Activated CD8-positive, alpha-beta memory T cell treated with anti-CD3 and anti-CD28 coated beads for 4 hours (primary cell): ENCODE results near the gene PRDM8.
A peak's percentile ranks its signal among the peaks of the same experiment; 100 is the strongest.

Experiments
- DNase-seq, 2 donors: peaks; one replicate each; pipeline ENCODE4 v3.0.0-alpha.2; 2020; ENCODE audit warnings: low read depth in 2 of 2

The PRDM8 gene

DNA sequence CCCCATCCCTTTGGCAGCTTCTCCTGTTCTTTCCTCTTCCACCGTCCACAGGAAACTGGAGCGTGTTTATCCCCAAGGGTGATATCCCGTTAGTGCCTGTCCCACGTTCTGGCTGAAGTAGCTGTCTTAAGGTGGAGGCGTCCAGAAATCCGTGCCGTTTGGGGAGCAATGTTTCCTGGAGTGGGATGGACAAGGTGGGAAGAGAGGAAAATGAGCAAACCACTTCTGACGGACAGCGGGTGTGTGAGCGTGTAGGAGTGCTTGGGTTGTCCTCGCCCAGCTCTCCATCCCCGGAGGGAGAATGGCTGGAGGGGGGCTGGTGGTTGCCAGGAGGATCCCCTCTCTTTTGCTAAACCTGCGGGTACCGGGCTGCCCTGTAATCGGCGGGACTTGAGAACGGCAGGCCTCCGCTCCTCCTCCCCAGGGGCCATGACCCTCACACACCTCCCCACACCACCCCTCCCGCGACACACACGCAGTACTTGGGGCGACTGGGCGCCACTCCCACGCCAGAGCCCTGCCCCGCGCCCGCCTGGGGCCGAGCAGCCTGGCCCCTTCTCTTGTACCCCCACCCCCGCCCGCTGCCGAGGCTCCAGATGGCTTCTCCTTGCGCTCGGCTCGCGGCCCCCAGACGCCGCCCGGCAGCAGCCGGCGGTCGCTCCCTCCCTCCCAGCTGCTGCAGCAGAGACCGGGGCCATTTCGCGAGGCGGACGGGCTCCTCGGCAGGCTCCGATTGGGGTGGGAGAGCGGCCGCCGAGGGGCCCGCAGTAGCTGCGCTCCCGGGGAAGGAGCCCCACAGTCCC lies 13.9 kb upstream of the PRDM8 start:
- peak in 1 of 2 donors; percentile 25 for DNase-seq

DNA sequence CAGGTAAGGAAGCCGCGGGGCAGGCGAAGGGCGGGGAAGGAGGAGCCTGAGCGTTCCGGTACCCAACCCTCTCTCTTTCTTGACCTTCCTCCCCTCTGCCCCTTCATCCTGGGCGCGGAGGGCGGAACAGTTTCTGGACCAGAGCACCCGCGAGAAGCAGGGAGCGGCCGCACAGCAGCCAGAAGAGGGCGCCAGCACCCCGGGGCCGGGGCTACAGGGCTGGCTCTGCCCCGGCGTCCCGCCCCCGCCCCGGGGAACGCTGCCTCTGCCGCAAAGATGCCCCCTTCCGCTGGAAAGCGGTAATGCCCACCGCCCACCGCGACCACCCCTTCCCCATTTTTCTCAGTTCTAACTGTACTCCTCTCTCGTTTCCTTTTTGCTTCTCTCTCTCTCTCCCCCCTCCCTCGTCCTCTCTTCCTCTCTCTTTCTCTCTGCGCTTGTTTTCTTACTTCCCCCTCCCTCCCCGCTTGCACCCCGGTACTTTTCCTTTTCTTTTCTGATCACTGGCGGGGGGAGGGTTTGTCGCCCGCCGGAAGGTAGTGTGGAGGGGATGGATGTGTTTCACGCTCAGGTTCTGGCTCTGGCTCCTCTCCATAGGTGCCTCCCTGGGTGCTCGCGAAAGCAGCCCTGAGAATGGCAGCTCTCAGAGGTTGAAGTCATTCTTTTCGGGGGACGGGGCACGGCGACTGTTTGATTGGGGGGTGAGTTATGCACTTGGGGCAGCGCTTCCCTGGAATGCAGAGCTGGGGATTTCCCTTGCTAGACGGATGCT lies 13.1 kb upstream of the PRDM8 start:
- DNase-seq = peak; percentile 83 to 85

DNA sequence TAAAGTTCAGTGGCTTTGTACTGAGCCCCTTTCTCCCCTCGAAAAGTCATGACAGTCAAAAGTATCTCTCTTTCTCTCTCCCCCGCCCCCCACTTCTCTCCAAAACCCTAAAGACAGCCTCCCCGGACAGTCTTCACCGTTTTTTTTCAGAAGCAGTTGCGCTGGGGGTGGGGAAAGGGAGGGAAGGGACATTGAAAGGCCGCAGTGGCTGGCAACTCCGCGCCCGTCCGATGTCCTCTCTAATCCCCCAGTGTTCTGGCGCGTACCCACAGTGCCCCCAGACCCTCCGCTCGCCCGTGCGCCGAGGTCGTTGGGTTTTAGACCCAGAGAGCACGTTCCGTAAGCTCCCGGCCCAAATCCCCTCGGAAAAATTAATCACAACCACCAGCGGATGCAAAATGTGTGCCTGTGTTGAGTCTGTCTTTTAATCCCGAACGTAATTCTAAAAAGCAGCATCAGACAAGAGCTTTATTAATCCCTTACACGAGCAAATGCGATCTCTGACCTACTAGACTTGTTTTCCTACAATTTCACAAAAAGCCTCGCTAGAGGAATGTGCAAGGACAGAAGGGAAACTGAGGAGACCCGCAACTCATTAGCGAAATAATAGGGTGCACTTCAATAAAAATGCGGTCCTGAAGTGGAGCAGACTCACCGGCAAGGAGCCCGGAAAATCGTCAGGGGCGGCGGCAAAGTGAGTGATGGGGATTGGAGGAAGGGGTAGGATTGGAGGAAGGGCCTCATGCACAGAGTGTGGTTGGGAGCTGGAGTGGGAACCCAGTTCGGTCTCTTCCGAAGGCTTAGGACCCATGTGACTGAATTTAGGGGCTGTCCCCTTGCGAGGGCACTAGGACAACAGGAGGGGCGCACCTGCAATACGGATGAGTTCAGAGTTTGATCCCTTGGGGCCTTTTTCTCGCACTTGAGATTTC lies 12.2 kb upstream of the PRDM8 start:
- DNase-seq = no peak

DNA sequence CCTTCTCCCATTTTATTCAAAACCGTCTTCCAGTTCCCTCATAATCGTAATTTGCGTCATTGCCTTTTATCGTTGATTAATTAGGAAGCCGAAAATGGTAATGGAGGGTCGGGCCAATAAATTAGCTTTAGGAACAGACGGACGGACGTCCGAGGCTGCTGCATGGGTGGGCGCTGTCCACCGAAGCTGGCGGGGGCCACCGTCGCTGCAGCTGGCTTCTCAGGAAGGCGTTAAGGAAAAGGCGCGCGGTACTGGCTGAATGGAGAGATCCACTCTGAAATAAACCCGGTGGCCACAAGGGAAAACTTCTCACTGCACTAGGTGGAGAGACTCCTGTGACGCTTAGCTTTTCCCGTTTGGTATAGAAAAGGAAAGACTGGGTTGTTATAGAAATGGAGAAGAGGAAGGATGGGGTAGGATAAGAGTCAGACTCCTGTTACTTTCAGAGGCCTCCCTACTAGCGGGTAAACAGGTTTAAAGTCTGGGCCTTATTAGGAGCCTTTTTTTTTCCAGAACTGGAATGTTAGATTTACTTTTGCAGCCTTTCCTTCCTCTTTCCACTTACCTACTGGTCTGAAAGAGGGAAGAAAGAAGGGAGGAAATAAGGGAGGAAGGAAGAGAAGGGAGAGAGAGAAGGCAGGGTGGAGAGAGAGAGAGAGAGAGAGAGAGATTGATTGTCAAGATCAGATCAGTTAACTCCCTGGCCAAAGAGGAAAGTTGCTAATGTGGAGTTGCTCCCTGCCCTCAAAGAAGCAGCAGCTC lies 11.3 kb upstream of the PRDM8 start:
- no peak for DNase-seq

DNA sequence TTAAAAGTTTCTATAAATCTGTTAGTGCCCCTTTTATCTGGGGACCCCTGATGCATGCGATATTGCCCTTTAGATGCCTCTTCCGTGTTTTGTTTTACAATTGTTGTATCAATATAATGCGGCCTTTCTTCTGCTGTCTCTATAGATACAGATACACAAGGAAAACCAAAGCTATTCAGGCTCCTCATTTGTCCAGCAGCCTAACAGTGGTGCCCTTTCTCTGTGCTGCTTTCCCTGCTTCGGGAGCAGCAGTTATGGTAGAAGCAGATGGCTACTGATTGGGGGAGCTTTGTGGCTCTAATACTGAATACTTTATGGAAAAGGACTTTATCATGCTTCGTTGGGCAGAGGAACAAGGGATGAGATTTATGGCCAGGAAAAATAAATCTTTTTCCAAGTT lies 10.6 kb upstream of the PRDM8 start:
- DNase-seq = no peak

DNA sequence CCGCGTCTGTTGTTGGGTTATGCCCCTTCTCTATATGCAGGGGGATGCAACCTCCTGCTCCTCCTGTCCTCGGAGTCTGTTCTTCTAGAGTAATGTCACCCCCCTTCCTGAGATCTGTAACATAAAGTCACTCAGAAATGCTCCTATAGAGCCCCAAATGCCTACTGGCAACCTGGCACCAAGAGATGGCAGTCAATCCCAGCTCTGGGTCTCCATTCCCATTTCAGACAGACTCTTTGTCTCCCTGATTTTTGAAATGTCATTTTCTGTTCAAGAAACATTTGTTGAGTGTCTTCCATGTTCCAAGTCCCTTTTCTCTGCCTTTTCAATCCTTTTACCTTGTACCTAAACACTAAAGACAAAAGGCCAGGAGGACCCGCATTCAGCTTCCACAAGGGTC lies 9.6 kb upstream of the PRDM8 start:
- DNase-seq = no peak

DNA sequence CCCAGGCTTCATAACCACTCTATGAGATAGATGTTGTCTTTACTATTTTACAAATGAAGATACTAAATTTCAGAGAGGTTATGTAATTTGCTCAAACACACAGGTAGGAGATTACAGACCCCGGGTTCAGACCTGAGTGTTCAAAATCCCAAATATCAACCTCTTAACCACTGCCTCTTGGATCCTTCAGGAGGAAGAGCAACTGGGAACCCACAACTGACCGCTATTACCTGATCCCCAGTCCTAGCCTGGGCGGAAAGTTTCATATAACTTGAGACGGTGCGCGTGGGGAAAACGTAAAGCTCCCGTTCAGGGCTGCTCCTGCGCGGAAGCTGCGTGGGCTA lies 8.9 kb upstream of the PRDM8 start:
- no peak for DNase-seq

DNA sequence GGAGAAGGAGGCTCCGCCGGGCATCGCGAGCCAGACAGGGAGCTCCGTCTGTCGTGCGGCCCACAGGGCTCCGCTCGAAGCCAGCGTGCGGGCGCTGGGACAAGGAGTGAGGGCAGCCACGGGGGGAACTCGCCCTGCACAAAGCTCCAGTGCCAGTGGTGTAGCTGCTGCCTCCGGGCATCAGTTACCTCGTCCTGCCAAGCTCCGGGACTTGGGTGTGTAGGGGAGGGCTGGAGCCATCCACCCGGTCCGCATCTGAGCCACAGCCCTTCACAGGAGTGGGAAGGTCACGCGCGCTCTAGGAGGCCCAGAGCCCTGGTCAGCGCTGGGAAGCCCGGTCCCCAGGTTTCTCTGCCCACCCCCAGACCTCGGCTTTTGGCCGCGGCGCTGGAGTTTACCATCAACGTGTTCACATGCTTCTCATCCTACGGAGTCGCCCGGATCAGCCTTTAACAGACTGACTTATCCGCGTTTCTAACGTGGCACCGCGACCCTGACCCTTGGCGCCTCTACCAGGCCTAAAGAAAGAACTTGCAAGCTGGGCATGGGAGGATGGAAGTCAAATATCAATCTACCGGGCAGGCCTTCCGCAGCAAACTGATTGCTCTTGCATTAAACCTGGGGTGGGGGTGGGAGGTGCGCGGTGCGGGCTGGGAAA lies 8.4 kb upstream of the PRDM8 start:
- no peak for DNase-seq

DNA sequence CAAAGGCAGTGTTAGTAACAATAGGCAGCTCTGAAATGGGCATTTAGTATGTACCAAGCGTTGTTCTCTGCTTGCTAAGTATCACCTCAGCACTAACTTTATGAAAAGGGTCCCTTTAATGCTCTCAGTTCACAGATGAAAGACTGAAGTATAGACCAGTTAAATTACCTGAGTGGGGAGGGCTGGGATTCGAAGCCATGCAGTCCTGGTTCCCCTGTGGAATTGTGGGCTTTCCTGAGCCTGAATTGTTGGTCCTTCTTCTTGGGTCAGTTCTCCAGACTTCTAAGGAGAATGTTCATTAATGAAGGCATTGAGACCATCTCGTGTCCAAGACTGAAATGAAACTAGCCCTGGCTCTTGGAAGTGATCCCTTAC lies 7.7 kb upstream of the PRDM8 start:
- DNase-seq = no peak

DNA sequence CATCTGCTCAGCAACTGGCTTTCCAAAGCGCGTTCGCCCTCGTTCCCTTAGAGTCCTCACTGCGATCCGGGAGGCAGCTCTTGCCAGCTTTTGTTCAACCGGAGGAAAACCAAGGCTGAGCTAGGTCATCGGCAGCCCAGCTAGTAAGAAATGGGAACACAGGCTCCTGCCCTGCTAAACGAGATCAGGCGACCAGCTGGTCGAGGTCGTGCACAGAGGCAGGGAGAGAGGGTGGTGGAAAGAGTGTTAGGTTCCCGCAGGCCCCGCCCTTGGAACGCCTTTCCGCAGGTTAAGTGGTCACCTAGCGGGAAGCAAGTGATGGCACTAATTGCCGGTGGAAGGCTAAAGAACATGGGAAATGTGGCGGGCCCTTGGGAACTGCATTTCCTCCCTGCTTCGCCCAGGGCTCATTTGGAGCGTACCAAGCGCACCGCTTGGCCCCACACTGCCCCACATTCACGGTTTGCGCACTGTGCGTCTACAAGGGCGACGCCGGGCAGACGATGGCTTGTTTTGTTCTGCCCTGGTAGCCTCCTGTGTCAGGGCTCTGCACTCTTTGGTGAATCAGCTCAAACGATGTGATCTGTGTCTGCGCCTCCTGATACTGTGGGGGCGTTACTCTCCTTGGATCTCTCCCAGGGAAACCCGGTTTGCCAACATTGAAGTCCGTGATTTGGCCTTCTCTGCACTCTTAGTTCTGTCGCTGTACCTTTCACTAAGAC lies 7.2 kb upstream of the PRDM8 start:
- DNase-seq = no peak

DNA sequence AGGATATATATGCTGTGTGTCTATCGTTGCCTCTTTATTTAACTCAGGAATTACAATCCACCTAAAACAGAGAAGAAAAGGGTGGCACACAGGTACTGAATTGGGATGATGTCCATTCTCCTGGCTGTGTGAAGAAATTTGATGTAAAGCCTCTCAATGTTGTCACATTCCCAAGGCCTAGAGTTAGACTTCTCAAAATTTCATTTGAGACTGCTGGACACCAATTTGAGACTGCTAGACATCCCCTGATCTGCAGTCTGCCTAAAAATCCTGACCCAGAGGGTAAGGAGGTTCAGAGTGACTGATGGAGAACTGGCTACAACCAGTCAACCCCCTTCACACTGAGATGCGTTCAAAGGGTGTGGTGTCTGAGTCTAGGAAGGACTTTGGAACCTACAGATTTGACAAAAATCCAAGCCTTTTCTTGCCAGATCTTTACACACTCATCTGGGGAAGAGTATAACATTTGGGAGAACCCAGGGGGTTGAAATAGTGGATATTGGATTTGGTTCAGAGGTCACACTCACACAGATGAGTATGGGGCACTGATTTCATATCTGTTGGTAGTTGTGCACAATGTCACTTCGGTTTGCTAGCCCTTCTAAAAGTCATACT lies 4.9 kb upstream of the PRDM8 start:
- DNase-seq = no peak

DNA sequence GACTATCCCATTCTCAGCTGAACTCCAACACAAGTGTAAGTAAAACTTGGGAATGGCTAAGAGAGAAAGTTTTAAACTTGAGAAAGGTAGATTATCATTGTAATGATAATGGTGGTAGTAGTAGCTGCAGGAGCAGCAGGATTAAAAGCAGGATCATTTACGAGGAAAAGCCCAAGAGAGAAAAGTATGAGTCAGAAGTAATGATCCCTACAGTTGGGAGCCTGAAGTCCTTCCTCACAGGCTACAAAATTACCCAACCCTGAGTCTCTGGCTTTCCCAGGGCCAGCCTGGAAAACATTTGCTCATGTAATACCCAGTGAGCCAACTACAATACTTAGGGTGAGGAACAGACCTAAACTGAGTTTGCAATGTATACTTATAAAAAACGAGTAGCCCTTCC lies 4.4 kb upstream of the PRDM8 start:
- DNase-seq = no peak

DNA sequence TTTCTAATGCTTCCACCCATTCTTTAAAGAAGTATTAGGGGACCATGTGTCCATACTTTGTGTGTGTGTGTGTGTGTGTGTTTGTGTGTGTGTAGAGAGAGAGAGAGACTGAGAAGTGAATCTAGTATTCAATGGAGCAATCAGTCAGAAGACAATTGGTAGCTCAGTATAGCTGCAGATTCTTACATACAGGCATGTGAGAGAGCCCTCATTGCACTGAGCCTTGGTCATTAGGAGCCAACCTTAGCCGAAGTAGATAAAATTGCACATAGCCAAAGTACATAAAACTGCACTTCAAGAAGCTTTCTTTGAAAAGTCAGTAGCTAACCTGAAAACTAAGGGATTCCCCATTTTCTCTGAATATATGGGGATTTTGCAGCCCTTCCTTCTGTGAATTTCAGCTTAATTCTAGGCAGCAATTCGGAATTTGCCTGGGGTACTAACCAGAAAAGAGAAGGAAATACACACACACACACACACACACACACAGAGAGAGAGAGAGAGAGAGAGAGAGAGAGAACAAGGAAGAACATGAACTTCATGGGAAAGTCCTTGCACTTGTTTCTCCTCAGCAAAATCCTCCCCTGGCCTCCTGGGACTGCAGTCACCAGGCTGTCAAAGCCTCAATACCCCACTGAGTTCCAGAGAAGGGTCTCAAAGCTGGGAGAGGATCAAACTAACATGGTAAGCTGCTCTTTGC lies 1.7 kb upstream of the PRDM8 start:
- no peak for DNase-seq

DNA sequence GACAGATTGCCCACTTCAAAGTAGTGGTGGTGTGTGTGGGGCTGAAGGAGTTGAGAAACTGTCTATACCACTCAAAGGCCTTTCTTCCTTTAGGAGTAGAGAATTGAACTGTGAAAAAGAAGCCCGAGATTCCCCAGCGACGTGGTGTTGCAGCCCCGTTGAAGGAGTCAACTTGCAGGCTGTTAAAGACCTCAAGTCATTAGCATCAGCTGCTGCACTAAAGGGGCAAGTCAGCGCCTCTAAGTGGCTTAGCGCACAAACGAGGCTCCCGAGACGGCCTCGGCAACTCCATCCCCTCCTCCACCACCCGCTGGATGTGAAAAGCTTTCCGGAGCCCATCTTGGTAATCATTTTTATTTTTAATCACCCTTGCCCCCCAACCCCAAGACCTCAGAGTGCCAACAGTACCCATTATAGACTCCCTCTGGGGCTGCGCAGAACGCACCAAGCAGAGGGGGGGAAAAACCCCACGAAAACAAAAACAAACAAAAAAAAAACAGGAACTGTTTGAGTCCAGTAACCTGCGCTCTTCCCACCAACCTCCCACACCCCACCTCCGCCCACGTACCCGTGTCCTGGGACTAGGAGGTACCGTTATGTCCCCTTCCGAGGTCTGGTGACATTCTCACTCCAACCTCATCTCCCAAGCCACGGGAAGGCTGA lies 913 bp upstream of the PRDM8 start:
- DNase-seq = no peak

DNA sequence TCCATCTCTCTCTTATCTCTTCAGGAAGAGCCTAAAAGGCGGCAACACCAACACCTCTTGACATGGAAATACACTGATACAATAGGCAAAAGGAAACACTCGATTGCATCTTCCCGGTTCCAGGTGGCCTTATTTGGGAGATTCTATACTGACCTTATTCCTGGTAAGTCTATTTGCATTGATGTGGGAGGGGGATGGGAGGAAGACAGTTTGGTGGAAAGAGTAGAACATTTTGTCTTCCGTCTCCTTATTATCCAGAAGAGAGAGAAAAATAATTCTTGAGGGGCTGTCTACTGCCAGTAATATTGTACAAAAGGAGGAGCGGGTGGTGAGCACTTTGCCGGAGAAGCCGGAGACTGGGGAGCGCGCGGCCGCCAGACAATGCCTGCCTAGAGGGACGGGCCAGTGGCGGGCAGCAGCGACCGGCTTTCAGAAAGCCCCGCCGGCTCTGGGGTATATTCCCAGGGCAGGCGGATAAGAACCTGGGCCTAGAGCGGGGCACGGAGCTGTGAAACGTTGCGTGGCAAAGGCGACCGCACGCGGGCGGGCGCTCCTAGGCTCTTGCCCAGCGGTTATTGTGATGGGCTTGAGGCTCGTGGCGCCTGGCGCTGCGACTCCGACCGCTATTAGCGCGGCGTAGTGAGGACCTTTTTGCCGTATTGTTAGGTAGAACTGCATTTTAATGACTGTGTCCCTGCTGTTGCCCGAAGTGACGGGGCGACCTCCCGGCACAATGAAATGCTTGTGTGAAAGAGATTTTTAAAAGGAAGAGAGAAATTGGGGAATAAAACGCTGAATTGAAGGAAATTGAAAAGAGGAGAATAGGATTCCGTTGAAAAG lies 518 bp downstream of the PRDM8 start:
- DNase-seq = no peak

DNA sequence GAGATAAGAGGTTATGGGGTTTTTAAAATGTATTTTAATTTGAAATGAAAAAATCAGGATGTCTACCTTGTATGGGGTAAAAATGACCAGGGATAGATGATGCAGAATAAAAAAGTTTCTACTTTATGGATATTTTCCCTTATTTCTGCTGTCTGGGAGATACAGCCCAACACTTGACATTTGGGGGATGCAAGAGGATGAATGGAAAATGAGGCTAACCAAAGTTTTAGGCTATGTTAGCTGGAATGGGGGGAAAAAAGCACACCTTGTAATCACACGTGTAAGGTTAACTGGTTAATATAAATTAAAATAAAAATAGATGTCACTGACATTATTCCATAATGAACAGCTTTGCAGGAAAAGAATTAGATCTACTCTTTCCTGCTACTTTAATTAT lies 1.1 kb downstream of the PRDM8 start:
- no peak for DNase-seq

DNA sequence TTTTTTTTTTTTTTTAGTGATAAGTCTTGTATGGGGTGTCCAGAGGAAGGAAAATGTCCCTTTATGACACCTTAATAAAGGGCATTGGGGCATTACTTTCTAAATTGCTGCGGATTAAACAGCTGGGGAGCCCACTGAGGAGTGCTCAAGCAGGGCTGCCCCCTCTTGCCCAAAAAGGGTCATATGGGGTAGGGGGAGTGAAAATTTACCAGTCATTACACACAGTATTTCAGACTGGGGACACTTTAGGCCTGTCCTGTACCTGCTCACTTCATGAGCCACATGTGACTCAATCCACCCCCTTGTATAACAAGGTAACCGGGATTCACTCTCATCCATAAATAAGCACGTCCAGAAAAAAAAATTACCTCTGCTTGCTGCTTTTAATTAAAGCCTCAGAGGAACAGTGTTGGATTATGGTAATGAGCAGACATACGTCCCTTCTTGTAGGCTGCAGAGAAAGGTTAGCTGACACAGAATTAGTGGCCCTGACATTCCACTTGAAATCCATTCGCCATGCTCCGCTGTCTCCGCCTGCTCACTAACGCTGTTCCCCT lies 1.8 kb downstream of the PRDM8 start:
- no peak for DNase-seq

DNA sequence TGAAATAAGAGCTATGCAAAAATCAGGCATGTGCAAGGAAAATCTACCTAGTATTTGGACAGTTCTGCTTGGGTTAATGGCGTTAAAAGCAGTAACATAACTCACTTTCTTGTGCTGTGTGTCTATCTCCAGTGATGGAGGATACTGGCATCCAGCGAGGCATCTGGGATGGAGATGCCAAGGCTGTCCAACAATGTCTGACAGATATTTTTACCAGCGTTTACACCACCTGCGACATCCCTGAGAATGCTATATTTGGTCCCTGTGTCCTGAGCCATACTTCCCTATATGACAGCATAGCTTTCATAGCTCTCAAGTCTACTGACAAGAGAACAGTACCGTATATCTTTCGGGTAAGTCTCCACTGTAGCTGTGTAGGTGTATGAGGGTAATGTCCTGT lies 2.6 kb downstream of the PRDM8 start:
- no peak for DNase-seq
